IMR-90 (cell line): Measurements from ENCODE around the gene RNF217.

ENCODE experiments used
- BHLHE40 ChIP-seq: fragments of 150-350 bp; IDR thresholded peaks from 2 replicates; pipeline ENCODE4 v1.6.1; 2016; ENCODE audit warnings: mild to moderate bottlenecking, low read depth, low read length
- CEBPB ChIP-seq: IDR thresholded peaks from 2 replicates; pipeline ENCODE4 v1.6.1; 2012; ENCODE audit warnings: low read depth, low read length, improper control_type of control experiment
- CTCF ChIP-seq: conservative IDR thresholded peaks from 2 replicates; pipeline ENCODE4 v1.5.1; 2012; ENCODE audit warnings: mild to moderate bottlenecking, low read depth, low read length, improper control_type of control experiment
- FOS ChIP-seq: fragments of 150-350 bp; IDR thresholded peaks from 2 replicates; pipeline ENCODE4 v1.6.1; 2016; ENCODE audit warnings: low read depth, low read length
- MAFK ChIP-seq: IDR thresholded peaks from 2 replicates; pipeline ENCODE4 v1.6.1; 2012; ENCODE audit warnings: low read depth, low read length, improper control_type of control experiment
- MXI1 ChIP-seq: IDR thresholded peaks from 2 replicates; pipeline ENCODE4 v1.6.1; 2012; ENCODE audit warnings: low read depth, mild to moderate bottlenecking, low read length, moderate library complexity, borderline replicate concordance
- POLR2A ChIP-seq: IDR thresholded peaks from 2 replicates; pipeline ENCODE4 v1.6.1; 2012; ENCODE audit warnings: mild to moderate bottlenecking, low read depth, low read length
- RAD21 ChIP-seq: IDR thresholded peaks from 2 replicates; pipeline ENCODE4 v1.6.1; 2012; ENCODE audit warnings: low read length, improper control_type of control experiment
- RCOR1 ChIP-seq: IDR thresholded peaks from 2 replicates; pipeline ENCODE4 v1.6.1; 2012; ENCODE audit warnings: mild to moderate bottlenecking, low read length, improper control_type of control experiment; ENCODE audit not compliant: insufficient replicate concordance
- RFX5 ChIP-seq: IDR thresholded peaks from 2 replicates; pipeline ENCODE4 v1.8.0; 2012; ENCODE audit warnings: low read depth, mild to moderate bottlenecking, low read length, moderate library complexity
- SMC3 ChIP-seq: fragments of 150-350 bp; IDR thresholded peaks from 2 replicates; pipeline ENCODE4 v1.6.1; 2016; ENCODE audit warnings: low read depth, mild to moderate bottlenecking, antibody characterized with exemption, low read length, moderate library complexity
- USF2 ChIP-seq: fragments of 150-350 bp; IDR thresholded peaks from 2 replicates; pipeline ENCODE4 v1.6.1; 2017; ENCODE audit warnings: mild to moderate bottlenecking, antibody characterized with exemption, low read length, low read depth

GRCh38 chr6:125077453-125077852 is 115.2 kb downstream of the RNF217 start:
- TF ChIP-seq CEBPB (no peak), RFX5 (no peak), CTCF (no peak), POLR2A (no peak), SMC3 (no peak), FOS (no peak), BHLHE40 (no peak), RAD21 (no peak), MAFK (no peak), USF2 (no peak), RCOR1 (no peak), MXI1 (no peak)
